ENCODE measurements around the gene KHSRP. TPM values are rescaled to one million over a fixed set of nuclear protein-coding genes. Genes with fewer than 3 reads are reported as not detected.

Gene KHSRP
- total and polyA plus RNA-seq, 10 of the 15 experiments (the other 5 are each of a cell fraction or from before 2014, with no cell fraction given) = 4.8 to 440 (median 82.0) TPM

GRCh38 chr19:6393074-6393982 is 31.3 kb downstream of the KHSRP start, which contains the start of gene GTF2F1 (continued):
- TF ChIP-seq RELB (IDR thresholded peaks at IDR 0.05; ENCODE audit: low read depth) (peak; percentile 56; the same call in 1 of the 2 replicates), CHD4 (IDR thresholded peaks at IDR 0.05) (no peak), KAT2A (conservative IDR thresholded peaks at IDR 0.05; ENCODE audit: control insufficient read depth, low read depth, low read length) (no peak), ZNF207 (IDR thresholded peaks at IDR 0.05; ENCODE audit: borderline replicate concordance) (peak; percentile 66; the same call in 1 of the 2 replicates), ZBTB40 (IDR thresholded peaks at IDR 0.05; ENCODE audit: borderline replicate concordance) (peak; percentile 93), DPF2 (IDR thresholded peaks at IDR 0.05) (peak; percentile 67), TAF1 (IDR thresholded peaks at IDR 0.05; ENCODE audit: borderline replicate concordance, low read depth, low read length) (peak; percentile 67), NR2C1 (IDR thresholded peaks at IDR 0.05) (peak; percentile 98), NKRF (conservative IDR thresholded peaks at IDR 0.05) (peak; percentile 95), CTCF (IDR thresholded peaks at IDR 0.05 in 2 of 3, conservative IDR thresholded peaks at IDR 0.05 in 1 of 3; ENCODE audit: control insufficient read depth in 2 of 3, extremely low read depth in 1 of 3, insufficient read depth in 1 of 3, low read depth in 3 of 3, low read length in 3 of 3) (peak in 2 of 3 experiments; percentile 23 to 28; a peak in 2 of 6 replicates), RFX5 (IDR thresholded peaks at IDR 0.05; ENCODE audit: low read depth, low read length) (0 out of 2 replicates have a peak, but pooled peaks have one; percentile 18), MXI1 (IDR thresholded peaks at IDR 0.05; ENCODE audit: low read depth, low read length) (peak; percentile 88), EED (IDR thresholded peaks at IDR 0.05; ENCODE audit: low read depth) (peak; percentile 23; the same call in 1 of the 2 replicates), IKZF2 (IDR thresholded peaks at IDR 0.05) (peak; percentile 26 to 38; a peak in 3 of 4 replicates), HDGF (IDR thresholded peaks at IDR 0.05) (no peak), GABPA (IDR thresholded peaks at IDR 0.05; ENCODE audit: low read depth) (peak; percentile 90), RELA (IDR thresholded peaks at IDR 0.05; ENCODE audit: borderline replicate concordance, partially characterized antibody) (peak; percentile 55)

Data from GM12878 (cell line).